Mucosa of stomach (tissue), 1 donor: ENCODE results near the gene FRMD5.

Experiments
- H3K27me3 ChIP-seq: one replicate; pipeline ENCODE4 v1.7.0; 2013; ENCODE audit warnings: mild to moderate bottlenecking, low read length; ENCODE audit not compliant: control insufficient read depth, insufficient read depth
- H3K36me3 ChIP-seq: one replicate; pipeline ENCODE4 v1.7.0; 2013; ENCODE audit warnings: low read length; ENCODE audit not compliant: control insufficient read depth, insufficient read depth
- H3K4me1 ChIP-seq: one replicate; pipeline ENCODE4 v1.7.0; 2013; ENCODE audit warnings: mild to moderate bottlenecking, low read length; ENCODE audit not compliant: control insufficient read depth, insufficient read depth
- H3K4me3 ChIP-seq: one replicate; pipeline ENCODE4 v1.7.0; 2013; ENCODE audit warnings: low read length
- H3K9ac ChIP-seq: one replicate; pipeline ENCODE4 v1.7.0; 2013; ENCODE audit warnings: mild to moderate bottlenecking, low read length, moderate library complexity
- H3K9me3 ChIP-seq: one replicate; pipeline ENCODE4 v1.7.0; 2013; ENCODE audit warnings: mild to moderate bottlenecking, low read length, moderate library complexity; ENCODE audit not compliant: control insufficient read depth
- donor health status: Pancreatic carcinoma.

The FRMD5 gene

GRCh38 chr15:43915631-43916325 is 279.3 kb downstream of the FRMD5 start:
- Histone ChIP-seq H3K9ac (no peak overlapping the region), H3K27me3 (no peaks in the 10 kb centered on the region), H3K4me1 (no peaks in the 10 kb centered on the region), H3K36me3 (no peaks in the 10 kb centered on the region), H3K4me3 (no peak overlapping the region), H3K9me3 (no peaks in the 10 kb centered on the region)

GRCh38 chr15:43913941-43914340 is 281.1 kb downstream of the FRMD5 start:
- H3K4me3 ChIP-seq: no peak overlapping the region
- H3K36me3 ChIP-seq: no peaks in the 10 kb centered on the region
- H3K9me3 ChIP-seq: no peaks in the 10 kb centered on the region
- H3K9ac ChIP-seq: no peak overlapping the region
- no peaks in the 10 kb centered on the region for H3K4me1 ChIP-seq
- no peaks in the 10 kb centered on the region for H3K27me3 ChIP-seq

- Histone ChIP-seq H3K9me3 (no peaks in the 10 kb centered on the region), H3K9ac (no peak overlapping the region), H3K4me3 (no peak overlapping the region), H3K36me3 (no peaks in the 10 kb centered on the region), H3K27me3 (no peaks in the 10 kb centered on the region), H3K4me1 (no peaks in the 10 kb centered on the region)
Observed at GRCh38 chr15:43913026-43913780, 281.9 kb downstream of the FRMD5 start.

- Histone ChIP-seq H3K9me3 (no peaks in the 10 kb centered on the region), H3K9ac (no peak overlapping the region), H3K4me3 (no peak overlapping the region), H3K4me1 (no peaks in the 10 kb centered on the region), H3K36me3 (no peaks in the 10 kb centered on the region), H3K27me3 (no peaks in the 10 kb centered on the region)
Observed at GRCh38 chr15:43912208-43912607, 282.9 kb downstream of the FRMD5 start.

- H3K36me3 ChIP-seq: no peaks in the 10 kb centered on the region
- no peaks in the 10 kb centered on the region for H3K4me1 ChIP-seq
- no peaks in the 10 kb centered on the region for H3K27me3 ChIP-seq
- no peaks in the 10 kb centered on the region for H3K9me3 ChIP-seq
- no peak overlapping the region for H3K4me3 ChIP-seq
- H3K9ac ChIP-seq: no peak overlapping the region
Observed at GRCh38 chr15:43911235-43911781, 283.8 kb downstream of the FRMD5 start.

- H3K4me3 ChIP-seq: no peak overlapping the region
- H3K36me3 ChIP-seq: no peaks in the 10 kb centered on the region
- no peaks in the 10 kb centered on the region for H3K4me1 ChIP-seq
- H3K9ac ChIP-seq: no peak overlapping the region
- H3K27me3 ChIP-seq: no peaks in the 10 kb centered on the region
- H3K9me3 ChIP-seq: no peaks in the 10 kb centered on the region
Observed at GRCh38 chr15:43908516-43909050, 286.5 kb downstream of the FRMD5 start.

GRCh38 chr15:43905755-43906154 is 289.3 kb downstream of the FRMD5 start:
- no peak overlapping the region for H3K9ac ChIP-seq
- no peak overlapping the region for H3K4me3 ChIP-seq
- H3K4me1 ChIP-seq: no peaks in the 10 kb centered on the region

GRCh38 chr15:43903864-43904290 is 291.2 kb downstream of the FRMD5 start:
- no peaks in the 10 kb centered on the region for H3K36me3 ChIP-seq
- H3K9me3 ChIP-seq: no peaks in the 10 kb centered on the region
- no peaks in the 10 kb centered on the region for H3K4me1 ChIP-seq
- no peaks in the 10 kb centered on the region for H3K27me3 ChIP-seq
- no peak overlapping the region for H3K9ac ChIP-seq
- H3K4me3 ChIP-seq: no peak overlapping the region

More at GRCh38 chr15:43905755-43906154, 289.3 kb downstream of the FRMD5 start:
- no peaks in the 10 kb centered on the region for H3K9me3 ChIP-seq
- no peaks in the 10 kb centered on the region for H3K36me3 ChIP-seq
- no peaks in the 10 kb centered on the region for H3K27me3 ChIP-seq

- Histone ChIP-seq H3K9ac (no peak overlapping the region), H3K36me3 (no peaks in the 10 kb centered on the region), H3K4me3 (no peak overlapping the region), H3K4me1 (no peaks in the 10 kb centered on the region), H3K27me3 (no peaks in the 10 kb centered on the region), H3K9me3 (no peaks in the 10 kb centered on the region)
Observed at GRCh38 chr15:43901495-43901894, 293.6 kb downstream of the FRMD5 start.

- no peaks in the 10 kb centered on the region for H3K9me3 ChIP-seq
Observed at GRCh38 chr15:43900996-43901395, 294.1 kb downstream of the FRMD5 start.

GRCh38 chr15:43899928-43900327 is 295.1 kb downstream of the FRMD5 start:
- Histone ChIP-seq H3K4me1 (no peaks in the 10 kb centered on the region), H3K36me3 (no peaks in the 10 kb centered on the region), H3K9me3 (no peaks in the 10 kb centered on the region), H3K4me3 (no peak overlapping the region), H3K9ac (no peak overlapping the region), H3K27me3 (no peaks in the 10 kb centered on the region)

More at GRCh38 chr15:43900996-43901395, 294.1 kb downstream of the FRMD5 start:
- no peaks in the 10 kb centered on the region for H3K4me1 ChIP-seq
- H3K27me3 ChIP-seq: no peaks in the 10 kb centered on the region
- no peaks in the 10 kb centered on the region for H3K36me3 ChIP-seq
- no peak overlapping the region for H3K4me3 ChIP-seq
- H3K9ac ChIP-seq: no peak overlapping the region

- Histone ChIP-seq H3K27me3 (no peaks in the 10 kb centered on the region), H3K4me1 (no peaks in the 10 kb centered on the region)
Observed at GRCh38 chr15:43898891-43899290, 296.2 kb downstream of the FRMD5 start.

More at GRCh38 chr15:43898891-43899290, 296.2 kb downstream of the FRMD5 start:
- Histone ChIP-seq H3K36me3 (no peaks in the 10 kb centered on the region), H3K4me3 (no peak overlapping the region), H3K9me3 (no peaks in the 10 kb centered on the region), H3K9ac (no peak overlapping the region)
